ENCODE data around the gene DSG2. TPM values are rescaled to one million over a fixed set of nuclear protein-coding genes. Genes with fewer than 3 reads are reported as not detected.

Gene DSG2
- total RNA-seq, 1 donor from 2014 or later, result not detected

GRCh38 chr18:31555971-31556747 is 58.2 kb downstream of the DSG2 start:
- peak; percentile 67 for DNase-seq (ENCODE audit: low read depth)

GRCh38 chr18:31557446-31557845 is 59.5 kb downstream of the DSG2 start:
- DNase-seq (ENCODE audit: low read depth), result no peak

- DNase-seq (ENCODE audit: low read depth), result no peak
Measured at GRCh38 chr18:31558567-31558966, 60.6 kb downstream of the DSG2 start.

- DNase-seq (ENCODE audit: low read depth), result no peak
Measured at GRCh38 chr18:31562726-31563125, 64.7 kb downstream of the DSG2 start.

GRCh38 chr18:31563778-31564177 is 65.8 kb downstream of the DSG2 start:
- no peak for DNase-seq (ENCODE audit: low read depth)

- no peak for DNase-seq (ENCODE audit: low read depth)
Measured at GRCh38 chr18:31565345-31565744, 67.4 kb downstream of the DSG2 start.

- DNase-seq (ENCODE audit: low read depth), result no peak
Measured at GRCh38 chr18:31565782-31566512, 68.0 kb downstream of the DSG2 start.

GRCh38 chr18:31566576-31567306 is 68.8 kb downstream of the DSG2 start:
- no peak for DNase-seq (ENCODE audit: low read depth)

- no peak for DNase-seq (ENCODE audit: low read depth)
Measured at GRCh38 chr18:31572368-31572767, 74.4 kb downstream of the DSG2 start.

- DNase-seq (ENCODE audit: low read depth), result no peak
Measured at GRCh38 chr18:31573051-31573450, 75.1 kb downstream of the DSG2 start.

- DNase-seq (ENCODE audit: low read depth), result no peak
Measured at GRCh38 chr18:31574359-31574758, 76.4 kb downstream of the DSG2 start.

- no peak for DNase-seq (ENCODE audit: low read depth)
Measured at GRCh38 chr18:31575515-31576257, 77.7 kb downstream of the DSG2 start.

GRCh38 chr18:31576670-31577069 is 78.7 kb downstream of the DSG2 start:
- DNase-seq (ENCODE audit: low read depth), result no peak

GRCh38 chr18:31577195-31577594 is 79.2 kb downstream of the DSG2 start:
- DNase-seq (ENCODE audit: low read depth), result no peak

GRCh38 chr18:31578126-31578525 is 80.1 kb downstream of the DSG2 start:
- no peak for DNase-seq (ENCODE audit: low read depth)

GRCh38 chr18:31579375-31579774 is 81.4 kb downstream of the DSG2 start:
- DNase-seq (ENCODE audit: low read depth), result no peak

GRCh38 chr18:31581498-31582197 is 83.7 kb downstream of the DSG2 start:
- no peak for DNase-seq (ENCODE audit: low read depth)

- DNase-seq (ENCODE audit: low read depth), result no peak
Measured at GRCh38 chr18:31583185-31583854, 85.3 kb downstream of the DSG2 start.

- no peak for DNase-seq (ENCODE audit: low read depth)
Measured at GRCh38 chr18:31585991-31586390, 88.0 kb downstream of the DSG2 start.

- no peak for DNase-seq (ENCODE audit: low read depth)
Measured at GRCh38 chr18:31586616-31587015, 88.6 kb downstream of the DSG2 start.
